Breast epithelium (tissue), 4 donors: ENCODE results near the gene THSD4. TPM values are rescaled to one million over a fixed set of nuclear protein-coding genes. Genes with fewer than 3 reads are reported as not detected.

ENCODE experiments used
- DNase-seq, 2 donors: peaks; one replicate each; pipeline ENCODE4 v3.0.0-alpha.2; 2019; ENCODE audit warnings: low spot score in 2 of 2
- H3K27ac ChIP-seq, 2 donors: fragments of 200-600 bp; sonication (generic) in 1 of 2; one replicate each; pipeline ENCODE4 v1.5.1; 2016 to 2019; ENCODE audit warnings: mild to moderate bottlenecking in 1 of 2
- H3K27me3 ChIP-seq, 2 donors: fragments of 200-600 bp; sonication (generic) in 1 of 2; one replicate each; pipeline versions ENCODE4 v1.5.1 to v1.6.0; 2017 to 2019; ENCODE audit warnings: control low read depth in 1 of 2, mild to moderate bottlenecking in 1 of 2
- H3K36me3 ChIP-seq: fragments of 200-600 bp; one replicate; pipeline ENCODE4 v1.5.1; 2019
- H3K4me1 ChIP-seq, 2 donors: fragments of 200-600 bp; sonication (generic); one replicate each; pipeline ENCODE4 v1.5.1; 2016 to 2019; ENCODE audit warnings: control low read depth in 1 of 2
- H3K4me3 ChIP-seq, 3 donors: fragments of 200-600 bp; sonication (generic); 1 replicate in 2 of 3; 2 replicates in 1 of 3; pipeline ENCODE4 v1.5.1; 2016 to 2019; ENCODE audit warnings: mild to moderate bottlenecking in 3 of 3, moderate library complexity in 2 of 3
- H3K9me3 ChIP-seq, 2 donors: fragments of 200-600 bp; sonication (generic) in 1 of 2; one replicate each; pipeline ENCODE4 v1.5.1; 2016 to 2019; ENCODE audit warnings: control low read depth in 1 of 2
- POLR2A ChIP-seq: fragments of 450-650 bp; IDR thresholded peaks from one replicate; pipeline ENCODE4 v1.6.1; 2016; ENCODE audit warnings: antibody characterized with exemption, mild to moderate bottlenecking, moderate library complexity
- POLR2AphosphoS5 ChIP-seq, 3 donors: sonication (generic); formaldehyde crosslinking; IDR thresholded peaks; one replicate each; pipeline ENCODE4 v1.6.1; 2017; ENCODE audit warnings: antibody characterized with exemption in 3 of 3
- intact Hi-C: fragments of 100-400 bp; cut with DNase I; formaldehyde crosslinking; loops from one replicate; pipeline ENCODE4 v1.15.1; 2023; ENCODE audit warnings: low total_unique reads
- total RNA-seq, 3 donors: library from RNA; depleted of rRNA; stranded (reverse); fragments of >200 nt; gene quantifications; one replicate each; pipeline ENCODE4 v1.1.0, GENCODE V29; 2016
- TF ChIP-seq, protein P1 (sequence below), 3 donors: fragments of 450-650 bp; IDR thresholded peaks; one replicate each; pipeline ENCODE4 v1.5.1; 2016 to 2017; ENCODE audit warnings: antibody characterized with exemption in 3 of 3, mild to moderate bottlenecking in 3 of 3, moderate library complexity in 3 of 3

THSD4 gene
- total RNA-seq, 3 donors from 2014 or later: 0.64 to 58.7 (median 41.3) TPM

DNA sequence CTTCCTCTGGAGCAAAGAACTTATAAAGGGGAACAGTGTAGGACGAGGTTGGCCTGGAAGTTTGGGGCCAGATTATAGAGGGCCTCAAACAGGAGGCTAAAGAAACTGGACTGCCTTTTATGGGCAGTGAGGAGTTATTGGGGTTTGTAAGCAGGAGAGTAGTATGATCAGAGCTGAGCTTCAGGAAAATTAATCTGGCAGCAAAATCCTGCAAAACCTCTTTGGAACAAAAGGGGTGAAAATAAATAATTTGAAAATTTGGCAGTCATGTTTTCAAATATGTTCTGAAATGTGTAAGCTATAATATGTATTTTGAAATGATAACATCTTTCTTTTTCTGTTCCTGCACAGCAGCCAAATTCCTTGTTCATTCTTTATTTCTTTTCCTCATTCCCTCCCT, 164.9 kb downstream of the THSD4 start:
- peak overlapping the region; percentile 72 to 79 for H3K27ac ChIP-seq
- peaks cover 5 to 18% of the 10 kb centered on the region in 2 donors for H3K4me1 ChIP-seq
- DNase-seq: no peak
- H3K27me3 ChIP-seq: no peaks in the 10 kb centered on the region
- no peak overlapping the region for H3K4me3 ChIP-seq
- intact Hi-C loops: no loop called here
- no peaks in the 10 kb centered on the region for H3K9me3 ChIP-seq
- TF ChIP-seq POLR2A (no peak), POLR2AphosphoS5 (IDR thresholded peaks at IDR 0.05) (no peak)
- TF ChIP-seq, protein P1, sequence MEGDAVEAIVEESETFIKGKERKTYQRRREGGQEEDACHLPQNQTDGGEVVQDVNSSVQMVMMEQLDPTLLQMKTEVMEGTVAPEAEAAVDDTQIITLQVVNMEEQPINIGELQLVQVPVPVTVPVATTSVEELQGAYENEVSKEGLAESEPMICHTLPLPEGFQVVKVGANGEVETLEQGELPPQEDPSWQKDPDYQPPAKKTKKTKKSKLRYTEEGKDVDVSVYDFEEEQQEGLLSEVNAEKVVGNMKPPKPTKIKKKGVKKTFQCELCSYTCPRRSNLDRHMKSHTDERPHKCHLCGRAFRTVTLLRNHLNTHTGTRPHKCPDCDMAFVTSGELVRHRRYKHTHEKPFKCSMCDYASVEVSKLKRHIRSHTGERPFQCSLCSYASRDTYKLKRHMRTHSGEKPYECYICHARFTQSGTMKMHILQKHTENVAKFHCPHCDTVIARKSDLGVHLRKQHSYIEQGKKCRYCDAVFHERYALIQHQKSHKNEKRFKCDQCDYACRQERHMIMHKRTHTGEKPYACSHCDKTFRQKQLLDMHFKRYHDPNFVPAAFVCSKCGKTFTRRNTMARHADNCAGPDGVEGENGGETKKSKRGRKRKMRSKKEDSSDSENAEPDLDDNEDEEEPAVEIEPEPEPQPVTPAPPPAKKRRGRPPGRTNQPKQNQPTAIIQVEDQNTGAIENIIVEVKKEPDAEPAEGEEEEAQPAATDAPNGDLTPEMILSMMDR (IDR thresholded peaks at IDR 0.05): no peak
- H3K36me3 ChIP-seq: no peaks in the 10 kb centered on the region

DNA sequence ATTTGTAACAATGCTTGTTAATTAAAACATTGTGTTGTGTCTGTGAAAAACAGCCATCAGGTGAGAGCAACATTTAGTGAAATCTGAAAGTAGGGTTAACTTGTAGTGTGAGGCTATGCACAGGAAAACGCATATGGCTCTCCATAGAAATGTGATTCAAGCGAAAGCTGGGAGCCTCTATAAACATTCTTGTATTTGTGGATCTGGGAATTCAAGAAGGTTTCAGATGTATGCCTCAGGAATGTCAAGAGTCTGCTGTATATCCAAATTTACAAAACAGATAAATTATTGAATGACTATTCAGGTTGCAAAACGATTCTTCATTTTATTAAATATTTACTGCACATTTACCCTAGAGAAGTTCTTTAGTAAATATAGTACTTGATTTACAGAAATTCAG, 166.0 kb downstream of the THSD4 start:
- H3K27me3 ChIP-seq: no peaks in the 10 kb centered on the region
- no peak overlapping the region for H3K27ac ChIP-seq
- no peaks in the 10 kb centered on the region for H3K36me3 ChIP-seq
- no peak overlapping the region for H3K4me3 ChIP-seq
- no peaks in the 10 kb centered on the region for H3K9me3 ChIP-seq
- H3K4me1 ChIP-seq: peaks cover 5 to 18% of the 10 kb centered on the region in 2 donors
- no peak for DNase-seq
- no peak for TF ChIP-seq POLR2A
- TF ChIP-seq, protein P1 (IDR thresholded peaks at IDR 0.05): no peak
- no peak for TF ChIP-seq POLR2AphosphoS5 (IDR thresholded peaks at IDR 0.05)
- intact Hi-C loops: no loop called here

DNA sequence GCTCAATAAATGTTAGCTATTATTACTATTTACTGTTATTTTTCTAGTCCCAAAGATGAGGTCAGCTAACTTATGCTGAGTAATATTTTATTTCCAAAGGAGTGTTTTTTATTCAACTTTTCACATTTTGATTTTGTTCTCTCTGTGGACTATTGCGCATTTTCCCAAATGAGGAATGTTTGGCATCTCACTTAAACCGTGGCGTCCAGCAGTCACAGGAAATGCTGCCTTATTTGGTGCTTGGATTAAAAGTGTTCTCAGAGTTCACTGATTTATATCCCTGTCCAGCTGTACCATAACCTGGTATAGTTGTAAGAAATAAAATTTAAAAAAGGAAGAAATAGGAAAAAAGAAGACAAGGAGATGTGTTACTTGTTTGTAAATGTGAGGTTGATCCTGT, 166.8 kb downstream of the THSD4 start:
- TF ChIP-seq POLR2AphosphoS5 (IDR thresholded peaks at IDR 0.05) (peak in 1 of 3 donors; percentile 26), POLR2A (no peak)
- intact Hi-C loops: no loop called here
- Histone ChIP-seq H3K4me3 (no peak overlapping the region), H3K9me3 (no peaks in the 10 kb centered on the region), H3K27me3 (no peaks in the 10 kb centered on the region), H3K4me1 (peaks cover 5 to 18% of the 10 kb centered on the region in 2 donors), H3K36me3 (no peaks in the 10 kb centered on the region), H3K27ac (peak overlapping the region; percentile 39 to 56)
- no peak for DNase-seq

DNA sequence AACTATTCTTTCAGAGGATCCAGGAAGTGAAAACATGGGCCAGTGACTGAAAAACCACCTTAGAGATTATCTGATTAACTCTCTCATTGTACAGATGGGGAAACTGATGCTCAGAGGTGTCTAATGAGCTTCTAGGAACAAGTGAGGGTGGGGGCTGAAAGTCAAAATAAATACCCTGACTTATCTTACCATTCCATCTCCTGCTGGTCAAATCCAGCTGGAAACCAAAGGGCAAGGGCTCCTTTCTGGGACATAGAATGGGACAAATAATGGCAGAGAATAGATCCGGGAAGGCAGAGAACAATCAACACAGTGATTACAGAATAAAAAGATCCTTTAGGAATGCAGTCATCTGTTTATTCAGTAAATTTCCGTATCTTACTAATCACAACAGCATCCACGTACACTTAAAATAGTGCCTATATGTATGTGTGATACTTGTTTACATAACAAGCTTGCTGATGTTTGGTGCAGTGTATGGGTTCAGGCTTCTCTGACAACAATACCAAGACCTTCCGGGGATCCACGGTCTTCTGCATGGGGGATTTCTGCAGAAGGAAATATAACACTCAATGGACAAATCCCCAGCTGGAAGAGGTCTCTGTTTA, 173.2 kb downstream of the THSD4 start:
- intact Hi-C loops: no loop called here
- Histone ChIP-seq H3K36me3 (no peaks in the 10 kb centered on the region), H3K27me3 (no peaks in the 10 kb centered on the region), H3K9me3 (no peaks in the 10 kb centered on the region), H3K4me1 (no peaks in the 10 kb centered on the region), H3K27ac (peak overlapping the region; percentile 54 to 71), H3K4me3 (no peak overlapping the region)
- TF ChIP-seq, protein P1 (IDR thresholded peaks at IDR 0.05): no peak
- TF ChIP-seq POLR2A (no peak), POLR2AphosphoS5 (IDR thresholded peaks at IDR 0.05) (no peak)
- no peak for DNase-seq

DNA sequence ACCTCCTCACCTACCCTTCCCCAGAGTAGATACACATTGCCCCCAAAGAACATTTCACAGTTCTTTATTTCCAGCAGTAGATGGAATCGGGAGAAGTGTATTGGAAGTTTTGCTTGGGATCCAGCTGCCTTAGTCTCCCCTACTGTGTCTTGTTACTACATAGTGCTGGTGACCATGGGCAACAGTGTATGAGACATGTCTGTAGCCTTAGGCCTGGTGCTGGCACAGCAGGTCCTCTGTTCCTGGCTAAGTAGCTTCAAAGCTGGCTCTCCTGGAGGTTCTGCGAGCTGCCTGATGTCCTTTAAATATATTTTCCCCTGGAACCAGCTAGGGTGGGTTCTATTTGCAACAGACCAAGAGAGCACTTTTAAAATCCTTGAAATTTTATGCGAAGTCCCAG, 174.7 kb downstream of the THSD4 start:
- H3K36me3 ChIP-seq: no peaks in the 10 kb centered on the region
- intact Hi-C loops: no loop called here
- H3K27me3 ChIP-seq: no peaks in the 10 kb centered on the region
- no peaks in the 10 kb centered on the region for H3K4me1 ChIP-seq
- H3K9me3 ChIP-seq: no peaks in the 10 kb centered on the region
- no peak overlapping the region for H3K4me3 ChIP-seq
- H3K27ac ChIP-seq: peak overlapping the region; percentile 54 to 71
- peak in 1 of 2 donors; percentile 56 for DNase-seq
- no peak for TF ChIP-seq POLR2AphosphoS5 (IDR thresholded peaks at IDR 0.05)
- TF ChIP-seq, protein P1 (IDR thresholded peaks at IDR 0.05): no peak
- TF ChIP-seq POLR2A: no peak
